ENCODE data around the gene EPHB3. TPM values are rescaled to one million over a fixed set of nuclear protein-coding genes. Genes with fewer than 3 reads are reported as not detected.

EPHB3 gene
- total and polyA plus RNA-seq, 10 of the 15 experiments (the other 5 are each of a cell fraction or from before 2014, with no cell fraction given) = 0.09 TPM; not detected in 9

GRCh38 chr3:184512621-184513020 is 49.0 kb upstream of the EPHB3 start (continued):
- TF ChIP-seq GATAD2B (conservative IDR thresholded peaks at IDR 0.05; ENCODE audit: low read depth) (no peak), PML (IDR thresholded peaks at IDR 0.05; ENCODE audit: low read length) (no peak), STAT3 (IDR thresholded peaks at IDR 0.05; ENCODE audit: low read depth, low read length) (no peak)

GRCh38 chr3:184513276-184514170 is 48.1 kb upstream of the EPHB3 start:
- in situ Hi-C loops (cut with MboI) (loop anchor here (10.0 kb wide), 1 partner anchor 619 kb away; no protein-coding TSS in a partner anchor), intact Hi-C loops (cut with micrococcal nuclease; ENCODE audit: unreplicated experiment) (loop anchor here (1.0 to 5.0 kb wide), 4 partner anchors 46 to 158 kb away; no protein-coding TSS in a partner anchor)
- ATAC-seq (peak; percentile 100), DNase-seq (ENCODE audit: low read depth, low spot score) (peak; percentile 7), FAIRE-seq (no peak)
- SMC1A ChIA-PET (ENCODE audit: uncharacterized antibody, unreplicated experiment) = interaction anchor here (1.2 to 2.1 kb wide), 5 partner anchors 15 to 142 kb away, joined by 3 to 24 read pairs (median 4); no protein-coding TSS in a partner anchor
- no peak overlapping the region for H3K27ac ChIP-seq (ENCODE audit: control insufficient read depth, insufficient read depth)
- H3K79me2 ChIP-seq (ENCODE audit: control insufficient read depth, insufficient read depth, low read length) = no peaks in the 10 kb centered on the region
- no peaks in the 10 kb centered on the region for H3K9me3 ChIP-seq (replicated peaks; ENCODE audit: control insufficient read depth, insufficient read depth, low read length)
- peaks cover 2 to 12% of the 10 kb centered on the region in 2 experiments for H3K27me3 ChIP-seq (replicated peaks in 1 of 2; ENCODE audit: control insufficient read depth in 2 of 2, insufficient read depth in 2 of 2, low read length in 1 of 2)
- H2AFZ ChIP-seq (ENCODE audit: control insufficient read depth, low read depth, low read length) = peak overlapping the region; percentile 51
- BruUV-seq (replicated peaks) = no TSS peak
- no peaks in the 10 kb centered on the region for H4K20me1 ChIP-seq (ENCODE audit: control insufficient read depth, insufficient read depth)
- POLR2A ChIA-PET = no interaction called here
- RAD21 ChIA-PET (ENCODE audit: unreplicated experiment) = interaction anchor here (0.7 to 2.5 kb wide), 6 partner anchors 38 to 160 kb away, joined by 3 to 28 read pairs (median 7); no protein-coding TSS in a partner anchor
- no peaks in the 10 kb centered on the region for H3K4me1 ChIP-seq (ENCODE audit: control insufficient read depth, insufficient read depth, low read length)
- no peak overlapping the region for H3K9ac ChIP-seq (ENCODE audit: control insufficient read depth, insufficient read depth, low read length)
- peak; percentile 65; the same call in 1 of the 2 replicates for TF ChIP-seq SMC3 (IDR thresholded peaks at IDR 0.05; ENCODE audit: borderline replicate concordance, low read length)
- TF ChIP-seq RAD21 (IDR thresholded peaks at IDR 0.05; ENCODE audit: insufficient read depth, low read depth, low read length) = peak; percentile 78
- TF ChIP-seq SRF (IDR thresholded peaks at IDR 0.05; ENCODE audit: low read depth in 2 of 2, low read length in 2 of 2) = no peak
- no peak for TF ChIP-seq NKRF (conservative IDR thresholded peaks at IDR 0.05)
- TF ChIP-seq YY1 (IDR thresholded peaks at IDR 0.05; ENCODE audit: low read depth, low read length) = 0 out of 2 replicates have a peak, but pooled peaks have one; percentile 28
- TF ChIP-seq ZSCAN29 (IDR thresholded peaks at IDR 0.05) = peak; percentile 94
- TF ChIP-seq ETV6 (conservative IDR thresholded peaks at IDR 0.05 in 1 of 2, IDR thresholded peaks at IDR 0.05 in 1 of 2; ENCODE audit: borderline replicate concordance in 1 of 2, low read depth in 1 of 2) = no peak
- TF ChIP-seq IRF4 (IDR thresholded peaks at IDR 0.05; ENCODE audit: low read depth, low read length) = peak; percentile 34; the same call in 1 of the 2 replicates
- TF ChIP-seq CTCF (IDR thresholded peaks at IDR 0.05 in 2 of 3, conservative IDR thresholded peaks at IDR 0.05 in 1 of 3; ENCODE audit: control insufficient read depth in 2 of 3, extremely low read depth in 1 of 3, insufficient read depth in 1 of 3, low read depth in 3 of 3, low read length in 3 of 3) = peak; percentile 86 to 90 (median 90)
- WGBS (ENCODE audit: insufficient coverage, insufficient replicate concordance, low lambda C conversion rate, missing lambda C conversion rate) = 23% methylated on average over 69 of the region's 69 CpGs
- H3K4me2 ChIP-seq (ENCODE audit: control insufficient read depth, insufficient read depth) = peak overlapping the region; percentile 74
- H3K36me3 ChIP-seq (ENCODE audit: control insufficient read depth in 2 of 2, insufficient read depth in 2 of 2, low read length in 1 of 2) = no peaks in the 10 kb centered on the region
- no peak overlapping the region for H3K4me3 ChIP-seq
- CTCF ChIA-PET = interaction anchor here (0.5 to 4.9 kb wide), 33 partner anchors 10 to 1264 kb away, joined by 3 to 79 read pairs (median 4); partner anchors contain the start of genes CLCN2 and POLR2H

All from GM12878 (cell line).